Measurements from ENCODE around the gene PTPRC.
A peak's percentile ranks its signal among the peaks of the same experiment; 100 is the strongest.

The PTPRC gene

DNA sequence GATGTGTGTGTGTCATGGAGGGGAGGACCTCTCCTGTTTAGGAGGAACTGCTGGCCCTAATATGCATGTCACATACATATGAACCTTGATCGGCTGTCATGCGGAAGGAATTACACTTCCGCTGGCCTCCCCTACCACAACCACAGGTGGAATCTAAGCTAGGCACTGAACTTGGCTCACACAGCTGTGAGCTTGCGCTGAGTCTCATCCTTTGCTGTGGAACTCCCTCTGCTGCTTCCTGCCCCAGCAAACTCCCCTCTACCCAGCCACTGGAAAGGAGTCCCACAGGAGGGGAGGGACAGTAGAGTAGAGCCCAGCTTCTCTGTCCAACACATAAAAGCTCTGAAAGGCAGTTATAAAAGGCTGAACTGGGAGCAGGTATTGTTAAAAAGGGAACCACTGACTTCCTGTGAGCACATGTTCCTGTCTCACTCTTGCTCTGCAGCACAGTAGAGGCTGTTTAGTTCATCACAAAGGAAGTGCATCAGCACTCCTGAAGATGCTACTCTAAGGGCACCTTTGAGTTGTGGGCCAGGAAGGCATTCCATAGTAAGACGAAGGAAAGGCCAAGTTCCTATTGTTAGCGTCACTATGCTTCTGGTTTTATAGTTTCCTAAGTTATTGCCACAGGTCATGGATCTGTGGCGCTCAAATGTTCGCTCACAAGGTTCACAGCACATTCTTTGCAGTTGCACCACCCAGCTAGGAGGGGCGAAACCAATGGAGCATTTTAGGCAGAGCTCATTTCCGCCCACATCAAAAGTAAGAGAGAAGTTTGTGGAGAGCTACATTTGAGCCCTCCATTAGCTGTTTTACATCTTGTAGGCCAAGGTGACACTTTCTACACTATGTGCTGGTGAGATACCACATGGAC is 17.7 kb upstream of the PTPRC start:
- peak; percentile 70 for DNase-seq (ENCODE audit: low spot score)

DNA sequence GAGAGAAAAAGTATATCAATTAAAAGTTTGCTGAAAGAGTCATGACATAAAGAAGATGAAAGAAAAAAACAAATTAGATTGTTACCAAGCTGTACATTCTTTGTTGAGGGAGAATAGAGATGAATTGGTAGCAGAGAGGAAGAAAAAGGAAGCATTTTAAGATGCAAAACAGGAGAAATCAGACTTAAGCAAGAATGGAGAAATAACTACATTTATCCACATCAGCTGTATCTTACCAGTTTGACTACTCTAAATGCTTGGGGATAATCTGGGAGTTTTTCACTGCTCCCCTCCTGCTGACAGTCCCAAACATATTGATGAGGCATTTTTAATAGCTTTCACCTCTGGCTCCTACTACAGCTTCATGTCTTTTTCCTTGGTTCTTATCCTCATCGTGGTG is 16.8 kb upstream of the PTPRC start:
- DNase-seq (ENCODE audit: low spot score): no peak

DNA sequence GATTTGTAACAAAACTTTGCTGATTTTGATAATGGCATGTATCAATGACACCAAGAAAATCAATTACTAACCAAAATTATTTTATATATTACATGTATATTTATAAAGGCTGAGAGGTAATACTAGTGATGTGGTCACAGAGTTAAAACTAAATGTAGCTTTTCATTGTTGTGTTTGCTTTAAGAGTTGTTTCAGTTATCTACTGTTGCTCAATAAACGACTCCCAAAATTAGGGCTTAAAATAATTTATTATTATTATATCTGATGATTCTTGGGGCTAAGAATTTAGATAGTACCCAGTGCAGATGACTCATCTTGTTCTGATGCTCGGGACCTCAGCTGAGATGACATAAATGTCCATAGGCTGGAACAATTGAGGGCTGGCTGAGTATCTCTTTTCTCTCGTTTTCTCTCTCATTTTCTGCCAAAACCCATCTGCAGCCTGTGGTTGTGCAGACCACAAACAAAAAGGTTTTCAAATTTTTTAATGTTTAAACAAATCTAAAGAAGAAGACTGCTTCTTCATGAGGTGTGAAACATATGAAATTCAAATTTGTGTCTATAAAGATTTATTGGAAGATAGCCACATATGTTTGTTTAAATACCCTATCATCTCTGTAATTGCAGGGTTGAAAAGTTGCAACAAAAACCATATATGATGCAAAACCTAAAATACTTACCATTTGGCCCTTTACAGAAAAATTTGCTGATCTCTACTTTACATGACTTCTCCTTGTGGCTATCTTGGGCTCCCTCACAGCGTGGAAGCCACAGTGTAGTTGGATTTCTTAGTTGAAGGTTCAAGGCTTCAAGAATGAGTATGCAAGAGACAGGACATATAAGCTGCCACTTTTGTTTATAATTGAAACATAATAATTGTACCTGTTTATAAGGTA is 14.8 kb upstream of the PTPRC start:
- DNase-seq (ENCODE audit: low spot score): no peak

DNA sequence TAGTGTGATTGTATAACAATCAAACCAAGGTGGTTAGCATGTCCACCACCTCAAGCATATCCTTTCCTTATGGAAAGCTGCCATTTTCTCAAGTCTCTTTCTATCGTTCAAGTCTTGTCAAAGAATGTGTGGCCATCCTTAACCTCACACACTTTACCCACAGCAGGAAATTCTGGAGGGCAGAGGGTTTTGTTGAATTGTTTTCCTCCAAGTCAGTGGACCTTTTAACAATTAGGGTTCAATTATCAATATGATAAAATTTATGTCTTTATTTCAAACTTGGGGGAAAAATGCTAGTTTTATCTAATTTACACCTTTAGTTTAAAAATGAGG is 14.2 kb upstream of the PTPRC start:
- no peak for DNase-seq (ENCODE audit: low spot score)

DNA sequence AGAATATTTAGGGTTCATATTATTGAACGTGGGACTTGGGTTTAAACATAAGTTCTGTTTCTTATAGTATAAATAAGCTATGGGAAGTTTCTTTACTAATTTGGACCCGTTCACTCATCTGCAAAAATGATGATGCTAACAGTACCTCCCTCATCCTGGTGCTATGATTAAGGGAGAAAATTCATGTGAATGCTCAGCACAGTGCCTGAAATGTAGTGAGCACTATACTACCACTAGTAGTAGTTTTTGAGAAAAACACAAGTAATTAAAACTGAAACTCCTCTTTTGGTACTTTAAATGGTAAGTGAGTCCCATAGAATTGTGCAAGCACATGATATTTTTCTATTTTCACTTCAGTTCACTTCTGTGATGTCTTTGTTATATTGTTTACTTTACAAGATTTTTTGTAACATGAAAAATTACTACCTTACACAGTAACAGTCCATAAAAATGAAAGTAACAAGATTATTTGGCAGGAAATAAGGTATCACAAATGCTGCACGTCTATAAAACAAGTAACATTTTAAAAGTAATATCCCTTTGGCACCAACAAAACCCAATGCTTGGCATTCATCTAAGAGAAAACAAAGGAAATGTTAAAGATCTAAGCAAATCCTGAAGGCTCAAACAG is 11.3 kb upstream of the PTPRC start:
- no peak for DNase-seq (ENCODE audit: low spot score)

DNA sequence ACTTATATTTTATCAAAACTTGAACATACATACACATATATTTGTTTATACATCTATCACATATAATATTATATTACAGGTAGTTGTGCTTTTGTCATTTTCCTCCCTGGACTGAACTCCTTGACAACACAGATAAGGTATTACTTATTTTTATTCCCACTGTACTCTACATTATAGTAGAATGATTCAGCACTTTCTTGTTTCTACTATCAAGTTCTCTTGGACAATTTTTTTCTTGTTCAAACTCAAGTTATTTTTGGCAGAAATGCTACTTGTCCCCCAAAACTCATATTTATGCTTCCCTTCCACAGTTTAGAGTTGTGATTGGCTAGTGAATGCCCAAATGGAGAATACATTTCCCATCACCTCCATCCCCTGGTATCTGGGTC is 10.8 kb upstream of the PTPRC start:
- no peak for DNase-seq (ENCODE audit: low spot score)

DNA sequence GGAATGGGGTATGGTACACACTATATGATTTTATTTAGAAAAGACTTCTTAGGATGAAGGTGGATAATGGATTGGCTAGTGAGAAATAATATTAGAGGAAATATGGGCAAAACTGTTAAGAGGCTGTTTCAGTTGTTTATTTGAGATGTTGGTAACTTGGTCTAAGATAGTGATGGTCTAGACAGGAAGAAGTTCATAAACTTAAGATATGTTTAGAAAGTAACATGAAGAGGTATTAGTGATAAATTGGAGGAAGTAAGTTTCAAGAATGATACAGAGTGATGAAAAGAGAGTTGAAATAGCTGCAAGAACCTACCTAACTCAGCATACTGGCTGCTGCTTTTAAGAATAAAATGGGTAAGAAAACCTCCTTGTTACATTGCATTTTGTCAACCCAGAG is 9.2 kb upstream of the PTPRC start:
- DNase-seq (ENCODE audit: low spot score): no peak

DNA sequence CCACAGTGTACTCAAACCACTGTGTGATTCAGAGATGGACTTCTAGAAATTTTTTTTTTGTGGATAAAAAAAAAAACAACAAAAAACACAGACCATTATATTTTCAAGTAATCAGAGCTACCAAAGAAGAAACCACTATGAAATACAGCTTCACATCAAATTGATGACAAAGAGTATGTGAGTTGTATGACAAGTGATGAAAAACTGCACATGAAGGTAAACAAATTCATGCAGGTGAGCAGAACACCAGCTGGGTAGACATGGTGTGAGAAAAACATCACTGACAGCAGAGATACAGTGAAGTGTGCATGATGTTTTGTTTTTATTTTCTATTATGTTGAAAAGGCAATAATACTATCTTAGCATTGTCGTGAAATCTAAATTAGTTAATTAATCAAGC is 8.0 kb upstream of the PTPRC start:
- DNase-seq (ENCODE audit: low spot score): no peak

- no peak for DNase-seq (ENCODE audit: low spot score)
Measured at GRCh38 chr1:198631292-198631691, 7.5 kb upstream of the PTPRC start.

DNA sequence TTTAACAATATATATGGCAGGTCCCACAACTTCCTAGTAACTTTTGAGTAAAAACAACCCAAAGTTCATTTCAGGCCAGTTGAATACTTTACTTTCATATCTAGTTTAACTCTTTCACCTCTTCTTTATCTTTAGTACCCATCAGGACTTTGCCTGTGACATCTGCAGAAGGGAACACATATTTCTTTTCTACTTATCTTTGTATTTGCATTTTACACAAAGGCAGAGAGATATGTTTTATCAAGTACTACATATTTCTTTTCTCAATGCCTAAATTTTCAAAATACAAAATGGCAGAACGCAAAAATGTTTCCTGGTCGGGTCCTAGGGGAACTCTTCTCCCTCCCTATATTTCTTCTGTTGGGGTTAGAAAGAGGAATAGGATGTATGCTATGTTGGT is 6.8 kb upstream of the PTPRC start:
- DNase-seq (ENCODE audit: low spot score): no peak

- no peak for DNase-seq (ENCODE audit: low spot score)
Measured at GRCh38 chr1:198633675-198634121, 5.1 kb upstream of the PTPRC start.

DNA sequence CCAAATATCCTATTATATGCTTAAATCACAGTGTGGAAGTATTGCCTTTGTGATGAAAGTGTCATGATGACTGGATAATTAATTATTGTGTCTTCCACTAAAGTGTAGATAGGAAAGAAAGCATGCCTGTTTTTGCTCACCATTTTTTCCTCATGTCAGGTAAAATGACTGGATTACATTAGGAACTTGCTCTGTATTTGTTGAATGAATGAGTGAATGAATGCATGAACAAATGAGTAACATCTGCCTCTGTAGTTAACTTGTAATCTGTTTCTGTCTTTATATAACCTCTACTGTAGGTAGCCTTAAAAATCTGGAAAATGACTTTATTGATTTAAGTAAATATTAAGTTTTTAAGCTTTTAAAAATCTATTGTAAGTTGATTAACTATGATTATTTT is 2.9 kb upstream of the PTPRC start:
- DNase-seq (ENCODE audit: low spot score): no peak

DNA sequence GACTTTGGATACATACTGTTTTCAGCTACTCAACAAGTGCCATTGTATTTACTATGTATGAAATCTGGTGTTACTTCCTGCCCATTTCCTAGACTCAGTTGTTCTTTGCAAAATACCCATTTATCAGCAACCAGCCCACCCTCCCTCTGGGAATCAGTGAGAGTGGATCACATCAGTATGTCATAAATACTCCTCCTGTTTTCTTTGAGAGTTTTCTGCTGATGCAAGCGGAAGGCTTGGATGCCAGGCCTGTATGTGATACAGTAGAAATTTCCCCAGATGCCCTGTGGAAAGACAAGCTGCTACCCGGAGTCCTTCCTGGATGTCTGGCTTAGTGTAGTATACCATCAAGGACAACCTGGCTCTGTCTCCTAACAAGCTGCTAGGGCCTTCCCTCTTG is 2.4 kb upstream of the PTPRC start:
- DNase-seq (ENCODE audit: low spot score): no peak

- DNase-seq (ENCODE audit: low spot score): no peak
Measured at GRCh38 chr1:198637157-198637556, 1.7 kb upstream of the PTPRC start.

- DNase-seq (ENCODE audit: low spot score): no peak
Measured at GRCh38 chr1:198637916-198638437, 863 bp upstream of the PTPRC start.

DNA sequence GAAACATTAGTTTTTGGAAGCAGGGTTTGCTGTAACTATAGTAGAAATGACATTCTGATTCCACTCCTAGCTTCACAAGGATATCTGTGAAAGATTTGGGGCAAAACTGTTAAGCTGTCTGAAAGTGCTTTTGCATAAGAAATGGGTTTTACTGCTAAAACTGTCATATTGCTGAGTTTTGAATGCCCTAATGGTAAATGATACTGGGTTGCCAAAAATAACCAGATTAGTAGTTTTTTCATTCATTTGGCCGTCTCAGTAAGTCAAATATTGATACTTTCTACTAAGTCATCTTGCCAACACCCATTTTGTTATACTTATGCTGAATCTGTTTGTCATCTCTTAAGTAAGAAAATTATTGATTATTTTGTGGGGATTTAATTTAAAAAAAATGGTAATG is 399 bp upstream of the PTPRC start:
- no peak for DNase-seq (ENCODE audit: low spot score)

DNA sequence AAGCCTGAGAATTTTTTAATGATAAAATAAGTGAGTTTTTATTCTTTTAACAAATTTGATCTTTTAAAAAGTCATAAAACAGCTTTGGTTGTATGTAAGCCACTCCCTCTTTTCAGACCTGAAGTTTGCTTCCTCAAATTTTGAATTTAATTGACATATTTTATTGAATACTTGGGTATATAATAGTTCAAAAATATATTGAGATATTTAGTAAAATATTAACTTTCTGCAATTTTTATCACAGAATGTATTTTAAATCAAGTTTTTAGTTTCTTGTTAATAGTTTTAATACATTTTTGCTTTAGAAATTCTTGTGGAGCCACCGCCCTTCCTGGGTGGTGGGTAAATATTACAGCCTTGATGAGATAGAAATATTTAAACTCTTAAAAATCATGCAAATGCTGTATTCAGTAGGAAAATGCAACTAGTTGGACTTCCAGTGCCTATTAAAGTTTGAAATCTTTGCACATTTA is 867 bp downstream of the PTPRC start:
- DNase-seq (ENCODE audit: low spot score): no peak

DNA sequence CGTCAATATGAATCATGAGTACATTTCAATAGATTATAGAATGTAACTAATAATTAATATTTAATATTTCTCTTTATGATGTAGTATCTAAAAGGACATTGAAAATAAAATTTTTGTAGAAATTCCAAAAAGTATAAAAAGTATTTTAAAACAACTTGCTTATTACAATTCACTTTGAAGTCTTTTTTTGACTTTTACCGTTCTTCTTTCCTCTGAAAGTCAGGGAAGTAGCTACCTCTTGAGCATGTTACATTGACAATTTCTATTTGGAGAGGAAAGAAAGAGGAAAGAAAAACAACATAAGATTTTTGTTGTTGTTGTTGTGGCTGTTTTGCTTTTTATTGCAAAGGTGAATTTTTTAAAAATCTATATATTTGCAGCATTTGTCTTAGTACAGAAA is 1.3 kb downstream of the PTPRC start:
- no peak for DNase-seq (ENCODE audit: low spot score)

DNA sequence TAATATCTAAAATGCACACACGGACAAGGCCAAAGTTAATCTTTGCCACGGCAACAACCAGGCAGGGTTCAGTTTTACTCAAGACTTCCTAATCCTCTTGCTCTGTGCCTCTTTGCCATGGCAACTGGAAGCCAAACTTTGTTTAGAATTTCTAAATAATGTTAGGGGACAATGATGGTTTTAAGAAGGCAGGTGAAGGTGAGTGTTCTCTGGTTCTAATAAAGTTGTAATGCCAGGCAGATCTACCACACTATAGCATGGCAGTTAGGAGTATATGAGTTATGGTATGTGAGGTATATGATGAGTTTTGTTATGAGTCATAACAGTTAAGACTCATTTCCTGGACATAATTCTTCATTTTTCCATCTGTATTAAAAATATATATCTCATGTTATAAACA is 2.7 kb downstream of the PTPRC start:
- peak; percentile 80 for DNase-seq (ENCODE audit: low spot score)

GRCh38 chr1:198641966-198642668 is 3.3 kb downstream of the PTPRC start:
- DNase-seq (ENCODE audit: low spot score): no peak

GRCh38 chr1:198642983-198643382 is 4.1 kb downstream of the PTPRC start:
- DNase-seq (ENCODE audit: low spot score): no peak

- no peak for DNase-seq (ENCODE audit: low spot score)
Measured at GRCh38 chr1:198643808-198644207, 5.0 kb downstream of the PTPRC start.

All from CD4-positive, alpha-beta T cell treated with Interleukin-15 for 4 hours (primary cell).